ENCODE results near the gene MACROD2. TPM values are rescaled to one million over a fixed set of nuclear protein-coding genes. Genes with fewer than 3 reads are reported as not detected.

The MACROD2 gene
- total and polyA plus RNA-seq, 2 of the 4 experiments (the other 2 are of a cell fraction), result not detected

- Histone ChIP-seq H3K14ac (replicated peaks; ENCODE audit: low read depth, low read length) (no peak overlapping the region), H3K4me2 (ENCODE audit: low read depth, low read length) (no peak overlapping the region), H2BK5ac (ENCODE audit: low read depth, low read length, poor library complexity, severe bottlenecking) (no peak overlapping the region), H2BK120ac (ENCODE audit: low read depth, low read length) (no peak overlapping the region), H3K36me3 (ENCODE audit: control insufficient read depth, insufficient read depth, low read length) (no peaks in the 10 kb centered on the region), H3K9ac (ENCODE audit: low read depth, low read length) (no peak overlapping the region), H4K20me1 (ENCODE audit: insufficient read depth, low read length) (no peaks in the 10 kb centered on the region), H3K18ac (ENCODE audit: low read depth, low read length) (no peak overlapping the region), H3K79me1 (ENCODE audit: low read depth in 1 of 2, low read length in 2 of 2) (no peaks in the 10 kb centered on the region), H3K4me1 (ENCODE audit: control insufficient read depth, insufficient read depth, low read length) (no peaks in the 10 kb centered on the region), H2AK9ac (replicated peaks; ENCODE audit: low read depth, low read length, poor library complexity) (no peak overlapping the region), H3K27me3 (ENCODE audit: control insufficient read depth, insufficient read depth, low read length) (no peaks in the 10 kb centered on the region), H2AFZ (replicated peaks; ENCODE audit: low read length, poor library complexity) (no peak overlapping the region), H2AK5ac (ENCODE audit: low read depth, low read length) (no peak overlapping the region), H3K27ac (ENCODE audit: insufficient read depth, low read length) (no peak overlapping the region), H3K23ac (ENCODE audit: low read depth, low read length) (no peak overlapping the region), H2BK20ac (ENCODE audit: low read depth, low read length) (no peak overlapping the region), H3K4me3 (ENCODE audit: insufficient read depth, low read depth, low read length) (no peak overlapping the region), H4K91ac (ENCODE audit: insufficient read depth, low read depth, low read length) (no peak overlapping the region), H4K5ac (ENCODE audit: low read depth, low read length) (no peak overlapping the region), H4K8ac (ENCODE audit: low read depth in 2 of 2, low read length in 2 of 2) (no peak overlapping the region), H3K4ac (ENCODE audit: low read depth, low read length) (no peak overlapping the region), H3K9me1 (ENCODE audit: insufficient read depth, low read length) (no peaks in the 10 kb centered on the region), H3K56ac (ENCODE audit: extremely low read depth, insufficient read depth, low read length) (no peak overlapping the region), H2BK15ac (ENCODE audit: low read depth, low read length) (no peak overlapping the region), H3K9me3 (ENCODE audit: control insufficient read depth, insufficient read depth, low read length) (peaks cover 12% of the 10 kb centered on the region)
- POLR2A ChIA-PET (ENCODE audit: unreplicated experiment), result no interaction called here
- dilution Hi-C loops (cut with HindIII; ENCODE audit: low sequenced_read_pairs, unreplicated experiment) (no loop called here), intact Hi-C loops (cut with micrococcal nuclease) (no loop called here), in situ Hi-C loops (cut with MboI; ENCODE audit: low sequenced_read_pairs) (no loop called here)
- TF ChIP-seq USF2 (IDR thresholded peaks at IDR 0.05; ENCODE audit: low read depth, low read length) (no peak), POLR2A (IDR thresholded peaks at IDR 0.05; ENCODE audit: low read depth, low read length) (no peak), CEBPB (IDR thresholded peaks at IDR 0.05; ENCODE audit: low read depth, low read length) (no peak), MXI1 (IDR thresholded peaks at IDR 0.05; ENCODE audit: borderline replicate concordance, low read depth, low read length) (no peak), RFX5 (IDR thresholded peaks at IDR 0.05; ENCODE audit: low read depth, low read length) (no peak), CTCF (conservative IDR thresholded peaks at IDR 0.05; ENCODE audit: low read depth, low read length) (no peak), RAD21 (IDR thresholded peaks at IDR 0.05; ENCODE audit: low read length) (no peak), NFE2L2 (IDR thresholded peaks at IDR 0.05; ENCODE audit: low read depth, low read length) (no peak), ELK1 (IDR thresholded peaks at IDR 0.05; ENCODE audit: borderline replicate concordance, low read depth, low read length) (no peak), FOS (IDR thresholded peaks at IDR 0.05; ENCODE audit: low read depth, low read length) (no peak), RCOR1 (IDR thresholded peaks at IDR 0.05; ENCODE audit: insufficient replicate concordance, low read length) (no peak), SMC3 (IDR thresholded peaks at IDR 0.05; ENCODE audit: low read depth, low read length) (no peak), MAFK (IDR thresholded peaks at IDR 0.05; ENCODE audit: low read depth, low read length) (no peak), CHD1 (IDR thresholded peaks at IDR 0.05; ENCODE audit: low read depth, low read length) (no peak), BHLHE40 (IDR thresholded peaks at IDR 0.05; ENCODE audit: low read depth, low read length) (no peak)
- WGBS, 2 experiments (ENCODE audit: extremely low coverage in 2 of 2, insufficient read length in 1 of 2), result no CpG with 5 or more reads among the region's 5 CpGs
- BruUV-seq (replicated peaks), result no TSS peak
- CTCF ChIA-PET, result no interaction called here
- DNase-seq (no peak), ATAC-seq (ENCODE audit: low read depth) (no peak)
Observed at GRCh38 chr20:15056246-15056645, 1060.9 kb downstream of the MACROD2 start.

Data from IMR-90 (cell line).